Measurements from ENCODE around the gene BLTP3B. TPM values are rescaled to one million over a fixed set of nuclear protein-coding genes. Genes with fewer than 3 reads are reported as not detected.
"Not testable (repeated sequence)": the region's sequence is repeated elsewhere in the genome, so short reads cannot be mapped to it uniquely, and the experiment has no call there.

Gene BLTP3B
- 10 to 100 TPM; 27.5 to 41.0 (median 38.9) TPM for total RNA-seq

GRCh38 chr12:100142851-100143559 is at the start of gene BLTP3B:
TSS of gene BLTP3B (minus strand) at chr12:100142874. CDS start at chr12:100142635, 239 bp downstream.
- Histone ChIP-seq H3K4me3 (replicated peaks in 1 of 3) (peak within 1 kb of the TSS; percentile 85 to 97 (median 92)), H3K27me3 (no peaks in the 10 kb centered on the region), H3K27ac (peak within 1 kb of the TSS; percentile 94 to 99 (median 97)), H3K4me1 (peaks cover 10 to 22% of the 10 kb centered on the region in 2 donors), H3K9me3 (no peaks in the 10 kb centered on the region), H3K36me3 (no peaks in the 10 kb centered on the region)
- WGBS, 2 donors, result 28 to 39% methylated on average over 22 to 30 of the region's 35 CpGs
- intact Hi-C loops (cut with DNase I), result loop anchor here (10.0 kb wide), 1 partner anchor 52 kb away; no protein-coding TSS in a partner anchor
- DNase-seq, result peak; percentile 94 to 96
- TF ChIP-seq CTCF (IDR thresholded peaks at IDR 0.05) (peak in 1 of 6 experiments; percentile 12), POLR2A (IDR thresholded peaks at IDR 0.05) (no peak)

- intact Hi-C loops (cut with DNase I), result loop anchor here (10.0 kb wide), 1 partner anchor 45 kb away; the partner anchor contains the start of gene BLTP3B
- no peak overlapping the region for H3K4me3 ChIP-seq (replicated peaks in 1 of 3)
- DNase-seq, result no peak
- no peaks in the 10 kb centered on the region for H3K4me1 ChIP-seq
- no peak for TF ChIP-seq CTCF (IDR thresholded peaks at IDR 0.05)
- TF ChIP-seq POLR2A (IDR thresholded peaks at IDR 0.05), result no peak
- 91% methylated on average over 11 to 13 of the region's 13 CpGs for WGBS, 2 donors
- H3K9me3 ChIP-seq, result no peaks in the 10 kb centered on the region
- no peak overlapping the region for H3K27ac ChIP-seq
- H3K36me3 ChIP-seq, result no peaks in the 10 kb centered on the region
- H3K27me3 ChIP-seq, result no peaks in the 10 kb centered on the region
These were observed 47.1 kb upstream of the BLTP3B start for GRCh38 chr12:100189636-100190394.

- H3K36me3 ChIP-seq; intact Hi-C loops (cut with DNase I); DNase-seq; H3K9me3 ChIP-seq; H3K27me3 ChIP-seq; H3K27ac ChIP-seq; H3K4me1 ChIP-seq; H3K4me3 ChIP-seq (replicated peaks in 1 of 3): not testable (repeated sequence)
- WGBS, 2 donors, result 96 to 97% methylated on average over 8 to 11 of the region's 11 CpGs
These were observed 46.4 kb upstream of the BLTP3B start for GRCh38 chr12:100188888-100189635.

- no peaks in the 10 kb centered on the region for H3K36me3 ChIP-seq
- TF ChIP-seq POLR2A (IDR thresholded peaks at IDR 0.05) (no peak), CTCF (IDR thresholded peaks at IDR 0.05) (no peak)
- WGBS, 2 donors, result 95 to 97% methylated on average over 5 of the region's 5 CpGs
These were observed 45.3 kb upstream of the BLTP3B start for GRCh38 chr12:100187857-100188519.

GRCh38 chr12:100187068-100187467 is 44.4 kb upstream of the BLTP3B start:
- H3K36me3 ChIP-seq, result no peaks in the 10 kb centered on the region
- DNase-seq, result no peak
- WGBS, 2 donors, result 94 to 95% methylated on average over 5 of the region's 5 CpGs

More at GRCh38 chr12:100187857-100188519, 45.3 kb upstream of the BLTP3B start:
- intact Hi-C loops (cut with DNase I), result no loop called here
- Histone ChIP-seq H3K9me3 (no peaks in the 10 kb centered on the region), H3K27ac (no peak overlapping the region), H3K4me1 (no peaks in the 10 kb centered on the region), H3K4me3 (replicated peaks in 1 of 3) (no peak overlapping the region), H3K27me3 (no peaks in the 10 kb centered on the region)
- DNase-seq, result no peak

More at GRCh38 chr12:100187068-100187467, 44.4 kb upstream of the BLTP3B start:
- Histone ChIP-seq H3K27me3 (no peaks in the 10 kb centered on the region), H3K4me3 (replicated peaks in 1 of 3) (no peak overlapping the region), H3K9me3 (no peaks in the 10 kb centered on the region), H3K4me1 (no peaks in the 10 kb centered on the region), H3K27ac (no peak overlapping the region)
- intact Hi-C loops (cut with DNase I), result no loop called here
- TF ChIP-seq CTCF (IDR thresholded peaks at IDR 0.05) (no peak), POLR2A (IDR thresholded peaks at IDR 0.05) (no peak)
